ENCODE measurements around the gene DNM3.
A peak's percentile ranks its signal among the peaks of the same experiment; 100 is the strongest.

Gene DNM3

GRCh38 chr1:171841050-171841910 lies at the start of gene DNM3 (continued):
- TF ChIP-seq ZNF335 (tag by site-specific recombination; conservative IDR thresholded peaks at IDR 0.05) (peak; percentile 31; the same call in 1 of the 2 replicates), ZNF26 (tag by site-specific recombination; IDR thresholded peaks at IDR 0.05) (no peak), ZNF426 (tag by site-specific recombination; IDR thresholded peaks at IDR 0.05) (no peak), KLF17 (tag by site-specific recombination; IDR thresholded peaks at IDR 0.05) (peak; percentile 75), MZF1 (tag by site-specific recombination; IDR thresholded peaks at IDR 0.05; ENCODE audit: borderline replicate concordance) (no peak), ZNF280C (tag by site-specific recombination; IDR thresholded peaks at IDR 0.05) (no peak), ZNF629 (tag by site-specific recombination; IDR thresholded peaks at IDR 0.05) (no peak), ZSCAN4 (tag by site-specific recombination; IDR thresholded peaks at IDR 0.05) (no peak), TSHZ1 (tag by site-specific recombination; IDR thresholded peaks at IDR 0.05; ENCODE audit: borderline replicate concordance) (no peak), ZNF521 (tag by site-specific recombination; IDR thresholded peaks at IDR 0.05) (no peak), KLF16 (tag by site-specific recombination; IDR thresholded peaks at IDR 0.05) (peak; percentile 85), ATF2 (tag by site-specific recombination; IDR thresholded peaks at IDR 0.05; ENCODE audit: low read depth) (no peak), GLIS1 (tag by site-specific recombination; IDR thresholded peaks at IDR 0.05) (peak; percentile 49), GFI1B (tag by site-specific recombination; IDR thresholded peaks at IDR 0.05) (no peak), SCRT2 (tag by site-specific recombination; IDR thresholded peaks at IDR 0.05) (peak; percentile 72), ZNF768 (tag by site-specific recombination; IDR thresholded peaks at IDR 0.05) (peak; percentile 30; the same call in 1 of the 2 replicates), ZNF792 (tag by site-specific recombination; IDR thresholded peaks at IDR 0.05) (no peak), ZNF704 (tag by site-specific recombination; IDR thresholded peaks at IDR 0.05) (no peak), ZNF211 (tag by site-specific recombination; IDR thresholded peaks at IDR 0.05; ENCODE audit: low read depth) (no peak), ZNF785 (tag by site-specific recombination; IDR thresholded peaks at IDR 0.05) (no peak), KLF7 (tag by site-specific recombination; IDR thresholded peaks at IDR 0.05; ENCODE audit: borderline replicate concordance) (peak; percentile 45; the same call in 1 of the 2 replicates), ZFP37 (tag by site-specific recombination; IDR thresholded peaks at IDR 0.05) (no peak; the same call in 1 of the 2 replicates), ZNF157 (tag by site-specific recombination; IDR thresholded peaks at IDR 0.05) (no peak)
